Activated T-helper 2 cell treated with anti-CD3 and anti-CD28 coated beads, Interferon-gamma antibody, Interleukin-2, Interleukin-4, amounts not matched to agents 10 μg/mL and 5 μg/mL and 100 μg/mL, durations not matched to agents 14 hours and 24 hours and 36 hours (primary cell): ENCODE measurements around the gene DMXL1. TPM values are rescaled to one million over a fixed set of nuclear protein-coding genes. Genes with fewer than 3 reads are reported as not detected.
"Not testable (repeated sequence)": the region's sequence is repeated elsewhere in the genome, so short reads cannot be mapped to it uniquely, and the experiment has no call there.

Source experiments
- DNase-seq: peaks from one replicate; pipeline ENCODE4 v3.0.0; 2021; ENCODE audit warnings: low spot score
- H3K27ac Mint-ChIP-seq: one replicate; pipeline ENCODE4 v1.8.0; 2021; ENCODE audit warnings: mixed read lengths
- H3K27me3 Mint-ChIP-seq: one replicate; pipeline ENCODE4 v1.8.0; 2021; ENCODE audit warnings: low read depth, mixed read lengths
- H3K36me3 Mint-ChIP-seq: one replicate; pipeline ENCODE4 v1.8.0; 2021; ENCODE audit warnings: low read depth, mixed read lengths
- H3K4me1 Mint-ChIP-seq: one replicate; pipeline ENCODE4 v1.8.0; 2021; ENCODE audit warnings: low read depth, mixed read lengths
- H3K4me3 Mint-ChIP-seq: one replicate; pipeline ENCODE4 v1.8.0; 2021; ENCODE audit warnings: low read depth, mild to moderate bottlenecking, moderate library complexity, mixed read lengths
- H3K9me3 Mint-ChIP-seq: one replicate; pipeline ENCODE4 v1.8.0; 2021; ENCODE audit warnings: mixed read lengths
- intact Hi-C: fragments of 100-400 bp; cut with micrococcal nuclease; formaldehyde crosslinking; loops from one replicate; pipeline ENCODE4 v1.15.1; 2023
- total RNA-seq: library from RNA; stranded (reverse); gene quantifications from 2 replicates; pipeline ENCODE4 v1.2.3, GENCODE V29; 2022

Gene DMXL1
- total RNA-seq, 1 donor from 2014 or later: 26.7 TPM

GRCh38 chr5:119112151-119112550 lies 41.3 kb downstream of the DMXL1 start:
- Mint-ChIP-seq H3K27ac (no peak overlapping the region), H3K36me3 (peaks cover 40% of the 10 kb centered on the region), H3K27me3 (no peaks in the 10 kb centered on the region), H3K9me3 (no peaks in the 10 kb centered on the region), H3K4me1 (no peaks in the 10 kb centered on the region), H3K4me3 (no peak overlapping the region)
- intact Hi-C loops: no loop called here
- DNase-seq: no peak

GRCh38 chr5:119117237-119117636 lies 46.4 kb downstream of the DMXL1 start:
- H3K4me1 Mint-ChIP-seq: no peaks in the 10 kb centered on the region
- intact Hi-C loops: no loop called here
- peaks cover 54% of the 10 kb centered on the region for H3K36me3 Mint-ChIP-seq
- no peak overlapping the region for H3K4me3 Mint-ChIP-seq
- DNase-seq: no peak
- peaks cover 3% of the 10 kb centered on the region for H3K9me3 Mint-ChIP-seq
- H3K27ac Mint-ChIP-seq: peak overlapping the region; percentile 42
- H3K27me3 Mint-ChIP-seq: no peaks in the 10 kb centered on the region

- no peak for DNase-seq
- no peaks in the 10 kb centered on the region for H3K27me3 Mint-ChIP-seq
- H3K4me1 Mint-ChIP-seq: no peaks in the 10 kb centered on the region
- H3K9me3 Mint-ChIP-seq: peaks cover 3% of the 10 kb centered on the region
- no peak overlapping the region for H3K27ac Mint-ChIP-seq
- intact Hi-C loops: no loop called here
- H3K36me3 Mint-ChIP-seq: peaks cover 58% of the 10 kb centered on the region
- no peak overlapping the region for H3K4me3 Mint-ChIP-seq
Measured at GRCh38 chr5:119118000-119118399, 47.1 kb downstream of the DMXL1 start.

- Mint-ChIP-seq H3K4me3 (no peak overlapping the region), H3K4me1 (no peaks in the 10 kb centered on the region), H3K27ac (no peak overlapping the region), H3K36me3 (peaks cover 59% of the 10 kb centered on the region), H3K27me3 (no peaks in the 10 kb centered on the region), H3K9me3 (peaks cover 3% of the 10 kb centered on the region)
- DNase-seq: no peak
- intact Hi-C loops: no loop called here
Measured at GRCh38 chr5:119120893-119121292, 50.0 kb downstream of the DMXL1 start.

- H3K4me1 Mint-ChIP-seq, H3K27ac Mint-ChIP-seq, intact Hi-C loops, H3K9me3 Mint-ChIP-seq, H3K4me3 Mint-ChIP-seq, H3K27me3 Mint-ChIP-seq, DNase-seq: not testable (repeated sequence)
- peaks cover 47% of the 10 kb centered on the region for H3K36me3 Mint-ChIP-seq
Measured at GRCh38 chr5:119122474-119122873, 51.6 kb downstream of the DMXL1 start.

- no peaks in the 10 kb centered on the region for H3K4me1 Mint-ChIP-seq
- intact Hi-C loops: no loop called here
- no peak for DNase-seq
- peaks cover 3% of the 10 kb centered on the region for H3K9me3 Mint-ChIP-seq
- no peaks in the 10 kb centered on the region for H3K27me3 Mint-ChIP-seq
- H3K4me3 Mint-ChIP-seq: no peak overlapping the region
- H3K36me3 Mint-ChIP-seq: peaks cover 42% of the 10 kb centered on the region
- H3K27ac Mint-ChIP-seq: no peak overlapping the region
Measured at GRCh38 chr5:119123280-119123679, 52.4 kb downstream of the DMXL1 start.

- no peak for DNase-seq
- Mint-ChIP-seq H3K36me3 (peaks cover 41% of the 10 kb centered on the region), H3K9me3 (peaks cover under 1% of the 10 kb centered on the region), H3K27ac (no peak overlapping the region), H3K4me1 (no peaks in the 10 kb centered on the region), H3K4me3 (no peak overlapping the region), H3K27me3 (no peaks in the 10 kb centered on the region)
- intact Hi-C loops: no loop called here
Measured at GRCh38 chr5:119129770-119130169, 58.9 kb downstream of the DMXL1 start.

GRCh38 chr5:119131530-119132304 lies 60.8 kb downstream of the DMXL1 start:
- H3K27ac Mint-ChIP-seq: no peak overlapping the region
- no peaks in the 10 kb centered on the region for H3K27me3 Mint-ChIP-seq
- peaks cover 61% of the 10 kb centered on the region for H3K36me3 Mint-ChIP-seq
- H3K4me3 Mint-ChIP-seq: no peak overlapping the region
- intact Hi-C loops: no loop called here
- H3K9me3 Mint-ChIP-seq: peaks cover 20% of the 10 kb centered on the region
- DNase-seq: no peak
- H3K4me1 Mint-ChIP-seq: no peaks in the 10 kb centered on the region

GRCh38 chr5:119135743-119136142 lies 64.9 kb downstream of the DMXL1 start:
- H3K27me3 Mint-ChIP-seq, H3K4me3 Mint-ChIP-seq, intact Hi-C loops, H3K27ac Mint-ChIP-seq, H3K4me1 Mint-ChIP-seq, DNase-seq: not testable (repeated sequence)
- peaks cover 51% of the 10 kb centered on the region for H3K9me3 Mint-ChIP-seq
- peaks cover 82% of the 10 kb centered on the region for H3K36me3 Mint-ChIP-seq

- no peak for DNase-seq
- Mint-ChIP-seq H3K27me3 (no peaks in the 10 kb centered on the region), H3K36me3 (peaks cover 80% of the 10 kb centered on the region), H3K9me3 (peaks cover 57% of the 10 kb centered on the region), H3K4me1 (no peaks in the 10 kb centered on the region), H3K27ac (no peak overlapping the region), H3K4me3 (no peak overlapping the region)
- intact Hi-C loops: no loop called here
Measured at GRCh38 chr5:119136666-119137318, 65.9 kb downstream of the DMXL1 start.

- Mint-ChIP-seq H3K27me3 (no peaks in the 10 kb centered on the region), H3K4me1 (no peaks in the 10 kb centered on the region), H3K9me3 (peaks cover 14% of the 10 kb centered on the region), H3K36me3 (peaks cover 61% of the 10 kb centered on the region), H3K4me3 (no peak overlapping the region), H3K27ac (no peak overlapping the region)
- intact Hi-C loops: no loop called here
- no peak for DNase-seq
Measured at GRCh38 chr5:119153629-119154028, 82.7 kb downstream of the DMXL1 start.

- no peak overlapping the region for H3K4me3 Mint-ChIP-seq
- no peaks in the 10 kb centered on the region for H3K4me1 Mint-ChIP-seq
- H3K36me3 Mint-ChIP-seq: peaks cover 59% of the 10 kb centered on the region
- no peak overlapping the region for H3K27ac Mint-ChIP-seq
- peaks cover 14% of the 10 kb centered on the region for H3K9me3 Mint-ChIP-seq
- intact Hi-C loops: no loop called here
- H3K27me3 Mint-ChIP-seq: no peaks in the 10 kb centered on the region
- DNase-seq: no peak
Measured at GRCh38 chr5:119158144-119158543, 87.3 kb downstream of the DMXL1 start.

GRCh38 chr5:119161430-119161829 lies 90.5 kb downstream of the DMXL1 start:
- H3K36me3 Mint-ChIP-seq: peaks cover 56% of the 10 kb centered on the region
- no peaks in the 10 kb centered on the region for H3K4me1 Mint-ChIP-seq
- DNase-seq: no peak
- H3K4me3 Mint-ChIP-seq: no peak overlapping the region
- intact Hi-C loops: no loop called here
- H3K27ac Mint-ChIP-seq: no peak overlapping the region
- H3K9me3 Mint-ChIP-seq: peaks cover 14% of the 10 kb centered on the region
- no peaks in the 10 kb centered on the region for H3K27me3 Mint-ChIP-seq
